Lower leg skin (tissue), 4 donors: ENCODE data around the gene MEI1. TPM values are rescaled to one million over a fixed set of nuclear protein-coding genes. Genes with fewer than 3 reads are reported as not detected.

Source experiments
- DNase-seq, 2 donors: peaks; one replicate each; pipeline ENCODE4 v3.0.0-alpha.2; 2019; ENCODE audit warnings: low spot score in 2 of 2
- H3K4me3 ChIP-seq: fragments of 200-600 bp; sonication (generic); 2 replicates; pipeline ENCODE4 v1.5.1; 2017; ENCODE audit warnings: mild to moderate bottlenecking, low read depth; ENCODE audit not compliant: poor library complexity, severe bottlenecking
- POLR2A ChIP-seq, 2 donors: fragments of 450-650 bp; IDR thresholded peaks; one replicate each; pipeline ENCODE4 v1.6.1; 2016 to 2017; ENCODE audit warnings: antibody characterized with exemption in 2 of 2, mild to moderate bottlenecking in 1 of 2, moderate library complexity in 1 of 2
- WGBS, 2 donors: methylation state at CpG; one replicate each; pipeline ENCODE4 v1.1.5; 2018; 5-methylcytosine and 5-hydroxymethylcytosine counted together
- intact Hi-C: fragments of 100-400 bp; cut with DNase I; formaldehyde crosslinking; loops from one replicate; pipeline ENCODE4 v1.15.0; 2023; ENCODE audit warnings: low total_unique reads
- total RNA-seq, 4 donors: library from RNA; depleted of rRNA; stranded (reverse); fragments of >200 nt; gene quantifications; one replicate each; pipeline ENCODE4 v1.1.0, GENCODE V29; 2016
- TF ChIP-seq, protein P1 (sequence below), 3 donors: fragments of 450-650 bp; IDR thresholded peaks; one replicate each; pipeline ENCODE4 v1.5.1; 2016; ENCODE audit warnings: antibody characterized with exemption in 3 of 3, mild to moderate bottlenecking in 3 of 3, moderate library complexity in 2 of 3

MEI1 gene
- total RNA-seq, 4 donors from 2014 or later: 1.2 to 2.1 TPM; not detected in 2

DNA sequence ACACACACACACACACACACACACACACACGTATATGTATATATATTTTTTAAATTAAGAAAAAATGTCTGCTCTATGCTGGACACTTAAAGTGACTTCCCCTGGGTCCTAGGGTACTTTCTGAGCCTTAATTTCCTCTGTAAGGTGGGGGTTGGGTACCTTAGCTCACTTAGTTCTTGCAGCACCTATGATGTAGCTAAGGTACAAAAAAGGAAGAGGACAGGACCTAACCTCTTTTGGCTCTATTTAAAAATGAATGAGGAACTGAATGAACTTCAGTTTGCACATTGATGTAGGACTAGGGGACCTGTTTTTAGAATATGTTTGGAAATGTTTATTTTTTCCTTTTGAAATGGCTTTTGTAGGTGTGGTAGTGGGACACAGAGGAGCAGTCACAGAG, 144.7 kb downstream of the MEI1 start:
- no peak overlapping the region for H3K4me3 ChIP-seq
- TF ChIP-seq, protein P1, sequence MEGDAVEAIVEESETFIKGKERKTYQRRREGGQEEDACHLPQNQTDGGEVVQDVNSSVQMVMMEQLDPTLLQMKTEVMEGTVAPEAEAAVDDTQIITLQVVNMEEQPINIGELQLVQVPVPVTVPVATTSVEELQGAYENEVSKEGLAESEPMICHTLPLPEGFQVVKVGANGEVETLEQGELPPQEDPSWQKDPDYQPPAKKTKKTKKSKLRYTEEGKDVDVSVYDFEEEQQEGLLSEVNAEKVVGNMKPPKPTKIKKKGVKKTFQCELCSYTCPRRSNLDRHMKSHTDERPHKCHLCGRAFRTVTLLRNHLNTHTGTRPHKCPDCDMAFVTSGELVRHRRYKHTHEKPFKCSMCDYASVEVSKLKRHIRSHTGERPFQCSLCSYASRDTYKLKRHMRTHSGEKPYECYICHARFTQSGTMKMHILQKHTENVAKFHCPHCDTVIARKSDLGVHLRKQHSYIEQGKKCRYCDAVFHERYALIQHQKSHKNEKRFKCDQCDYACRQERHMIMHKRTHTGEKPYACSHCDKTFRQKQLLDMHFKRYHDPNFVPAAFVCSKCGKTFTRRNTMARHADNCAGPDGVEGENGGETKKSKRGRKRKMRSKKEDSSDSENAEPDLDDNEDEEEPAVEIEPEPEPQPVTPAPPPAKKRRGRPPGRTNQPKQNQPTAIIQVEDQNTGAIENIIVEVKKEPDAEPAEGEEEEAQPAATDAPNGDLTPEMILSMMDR (IDR thresholded peaks at IDR 0.05): no peak
- no peak for TF ChIP-seq POLR2A (IDR thresholded peaks at IDR 0.05)
- WGBS, 2 donors: 36 to 70% methylated on average over 1 of the region's 1 CpG
- no peak for DNase-seq
- intact Hi-C loops: no loop called here

DNA sequence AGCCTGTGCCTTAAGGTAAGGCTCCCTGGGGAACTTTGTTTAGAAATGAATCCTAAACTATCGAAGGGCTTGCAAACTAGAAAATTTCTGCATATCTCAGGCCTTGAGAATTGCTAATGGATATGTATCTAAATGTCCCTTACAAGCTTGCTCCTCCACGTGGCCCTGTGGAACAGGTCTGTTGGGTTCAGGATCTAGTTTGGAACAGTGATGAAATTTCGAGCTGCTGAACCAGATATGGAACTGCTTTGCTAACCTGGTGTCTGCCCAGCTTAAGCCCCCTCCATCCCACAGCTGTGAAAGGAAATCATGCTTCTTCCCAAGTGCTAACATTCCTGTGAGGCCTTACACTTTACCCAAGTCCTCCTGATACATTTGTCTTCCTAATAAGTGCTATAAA, 145.2 kb downstream of the MEI1 start:
- DNase-seq: peak in 1 of 2 donors; percentile 52
- no peak overlapping the region for H3K4me3 ChIP-seq
- intact Hi-C loops: no loop called here
- 43 to 56% methylated on average over 3 of the region's 3 CpGs for WGBS, 2 donors
- TF ChIP-seq POLR2A (IDR thresholded peaks at IDR 0.05): no peak
- TF ChIP-seq, protein P1 (IDR thresholded peaks at IDR 0.05): no peak

DNA sequence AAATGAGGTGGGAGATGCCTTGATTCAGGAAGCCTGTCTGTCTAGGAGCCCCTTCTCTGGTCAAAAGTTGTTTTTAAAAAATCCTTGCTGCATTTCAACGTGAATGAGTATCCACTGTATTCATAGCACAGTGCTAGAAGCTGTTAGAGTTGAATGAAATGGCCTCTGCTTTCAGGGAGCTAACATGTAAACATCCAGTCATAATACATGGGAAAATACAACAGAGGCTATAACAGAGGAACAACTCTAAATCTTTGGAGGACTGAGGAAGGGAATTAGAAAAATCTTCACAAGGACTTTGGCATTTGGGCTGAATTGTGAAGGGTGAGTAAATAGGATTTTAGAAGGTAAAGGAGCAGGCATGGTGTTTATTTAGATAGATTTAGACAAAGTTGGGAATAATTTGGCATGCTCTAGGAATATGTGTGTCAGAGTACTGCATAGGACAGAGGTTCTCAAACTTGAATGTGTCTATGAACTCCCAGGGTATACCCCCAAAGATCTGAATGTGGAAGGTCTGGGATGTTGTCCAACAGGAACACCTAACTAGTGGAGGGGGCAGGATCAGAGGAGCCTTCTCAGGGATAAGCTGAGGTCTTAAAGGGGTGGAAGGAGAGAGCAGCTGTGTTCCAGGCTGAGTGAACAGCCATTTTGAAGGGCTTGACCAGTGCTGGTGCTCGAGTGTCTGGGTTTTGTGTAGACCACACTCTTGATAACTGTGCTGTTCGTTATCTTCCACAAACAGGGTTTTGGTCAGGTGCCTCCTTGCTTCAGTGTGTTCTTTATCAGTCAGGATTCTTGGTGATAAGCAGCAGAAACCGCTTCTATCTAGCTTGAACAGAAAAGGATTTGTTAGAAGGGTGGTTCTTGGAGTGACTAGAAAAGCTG, 146.3 kb downstream of the MEI1 start:
- DNase-seq: no peak

DNA sequence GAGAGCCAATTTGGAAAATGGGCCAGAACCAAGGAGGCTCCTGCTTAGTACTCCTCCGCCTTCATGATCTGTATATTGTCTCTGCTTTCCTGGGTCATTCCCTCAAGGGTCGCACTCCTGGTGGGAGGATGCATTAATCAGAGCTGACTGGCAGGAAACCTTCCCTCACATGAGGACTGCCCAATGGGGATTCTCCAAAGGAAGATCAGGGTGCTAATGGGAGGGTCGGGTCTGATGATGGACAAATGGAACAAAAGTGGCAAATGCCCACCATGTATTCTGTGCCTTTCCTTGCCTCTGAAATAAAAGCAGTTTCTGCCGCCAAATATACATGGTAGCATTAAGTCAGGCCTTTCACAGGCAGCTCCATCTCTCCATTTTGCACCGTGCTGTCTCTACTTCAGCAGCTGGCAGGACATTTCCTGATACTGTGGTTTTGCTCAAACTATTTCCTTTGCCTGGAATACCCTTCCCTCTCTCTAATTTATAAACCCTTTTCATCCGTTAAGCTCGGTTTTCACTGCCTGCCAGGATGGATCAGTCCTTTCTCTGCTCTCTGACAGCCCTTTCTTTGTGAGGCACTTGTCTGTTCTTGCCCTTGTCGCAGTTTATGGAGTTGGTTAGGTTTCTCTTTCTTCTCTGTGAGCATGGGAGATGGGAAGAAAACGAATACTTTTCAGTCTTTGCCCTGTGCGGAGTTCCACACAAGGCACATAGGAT, 147.1 kb downstream of the MEI1 start:
- no peak overlapping the region for H3K4me3 ChIP-seq
- TF ChIP-seq, protein P1 (IDR thresholded peaks at IDR 0.05): no peak
- TF ChIP-seq POLR2A (IDR thresholded peaks at IDR 0.05): no peak
- intact Hi-C loops: no loop called here
- 54 to 64% methylated on average over 10 of the region's 10 CpGs for WGBS, 2 donors
- DNase-seq: no peak

More for the DNA sequence above, 146.3 kb downstream of the MEI1 start:
- intact Hi-C loops: no loop called here
- H3K4me3 ChIP-seq: no peak overlapping the region
- TF ChIP-seq, protein P1 (IDR thresholded peaks at IDR 0.05): no peak
- TF ChIP-seq POLR2A (IDR thresholded peaks at IDR 0.05): no peak
- WGBS, 2 donors: 70 to 77% methylated on average over 4 of the region's 4 CpGs

DNA sequence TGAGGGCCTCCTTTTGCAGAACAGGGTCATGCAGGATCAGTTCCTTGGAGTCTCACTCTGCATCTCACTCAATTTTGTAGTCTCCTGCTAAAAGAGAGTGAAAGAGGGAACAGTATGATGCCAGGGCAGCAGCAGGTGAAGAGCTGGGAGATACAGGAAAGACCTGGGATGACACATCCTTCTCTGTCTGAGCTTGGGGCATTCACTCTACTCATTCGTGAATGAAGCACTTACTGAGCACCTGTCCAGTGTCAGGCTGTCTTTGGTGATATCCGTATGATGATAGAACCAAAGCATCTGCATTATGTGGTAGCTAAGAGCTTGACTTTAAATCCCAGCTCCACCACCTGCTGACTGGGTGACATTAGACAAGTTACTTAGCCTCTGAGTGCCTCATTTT, 148.0 kb downstream of the MEI1 start:
- intact Hi-C loops: no loop called here

More for the DNA sequence above, 148.0 kb downstream of the MEI1 start:
- TF ChIP-seq, protein P1 (IDR thresholded peaks at IDR 0.05): no peak
- no peak for TF ChIP-seq POLR2A (IDR thresholded peaks at IDR 0.05)
- DNase-seq: no peak
- 73 to 77% methylated on average over 2 of the region's 2 CpGs for WGBS, 2 donors
- H3K4me3 ChIP-seq: no peak overlapping the region
